ENCODE results near the gene DOCK8.
A peak's percentile ranks its signal among the peaks of the same experiment; 100 is the strongest.

The DOCK8 gene

GRCh38 chr9:469672-470551, 255.2 kb downstream of the DOCK8 start:
- DNase-seq, result peak; percentile 79 to 84

- DNase-seq, result no peak
Measured at GRCh38 chr9:470552-471194, 256.0 kb downstream of the DOCK8 start.

GRCh38 chr9:471320-471719, 256.7 kb downstream of the DOCK8 start:
- DNase-seq, result no peak

- DNase-seq, result no peak
Measured at GRCh38 chr9:472479-473075, 257.9 kb downstream of the DOCK8 start.

- DNase-seq, result no peak
Measured at GRCh38 chr9:477193-477592, 262.5 kb downstream of the DOCK8 start.

- DNase-seq, result no peak
Measured at GRCh38 chr9:479304-479970, 264.8 kb downstream of the DOCK8 start.

GRCh38 chr9:479971-480350, 265.3 kb downstream of the DOCK8 start:
- no peak for DNase-seq

GRCh38 chr9:482739-483138, 268.1 kb downstream of the DOCK8 start:
- no peak for DNase-seq

GRCh38 chr9:486156-486555, 271.5 kb downstream of the DOCK8 start:
- DNase-seq, result no peak

GRCh38 chr9:487429-487828, 272.8 kb downstream of the DOCK8 start:
- DNase-seq, result no peak

GRCh38 chr9:488448-488847, 273.8 kb downstream of the DOCK8 start:
- no peak for DNase-seq

GRCh38 chr9:489198-490197, 274.8 kb downstream of the DOCK8 start:
- no peak for DNase-seq

GRCh38 chr9:494764-495163, 280.1 kb downstream of the DOCK8 start:
- DNase-seq, result no peak

- no peak for DNase-seq
Measured at GRCh38 chr9:495739-496138, 281.1 kb downstream of the DOCK8 start.

GRCh38 chr9:503326-503725, 288.7 kb downstream of the DOCK8 start:
- no peak for DNase-seq

GRCh38 chr9:503881-504852, 289.5 kb downstream of the DOCK8 start, which contains the start of gene KANK1:
TSS of gene KANK1 (plus strand) at chr9:504695.
- DNase-seq, result peak; percentile 26 to 39

GRCh38 chr9:504921-505740, 290.5 kb downstream of the DOCK8 start:
- no peak for DNase-seq

GRCh38 chr9:505741-506059, 291.0 kb downstream of the DOCK8 start:
- no peak for DNase-seq

- DNase-seq, result no peak
Measured at GRCh38 chr9:506281-506680, 291.6 kb downstream of the DOCK8 start.

GRCh38 chr9:511861-512260, 297.2 kb downstream of the DOCK8 start:
- DNase-seq, result no peak
